Measurements from ENCODE around the gene DNTTIP2.
A peak's percentile ranks its signal among the peaks of the same experiment; 100 is the strongest.
"Not testable (repeated sequence)": the region's sequence is repeated elsewhere in the genome, so short reads cannot be mapped to it uniquely, and the experiment has no call there.

DNTTIP2 gene

DNA sequence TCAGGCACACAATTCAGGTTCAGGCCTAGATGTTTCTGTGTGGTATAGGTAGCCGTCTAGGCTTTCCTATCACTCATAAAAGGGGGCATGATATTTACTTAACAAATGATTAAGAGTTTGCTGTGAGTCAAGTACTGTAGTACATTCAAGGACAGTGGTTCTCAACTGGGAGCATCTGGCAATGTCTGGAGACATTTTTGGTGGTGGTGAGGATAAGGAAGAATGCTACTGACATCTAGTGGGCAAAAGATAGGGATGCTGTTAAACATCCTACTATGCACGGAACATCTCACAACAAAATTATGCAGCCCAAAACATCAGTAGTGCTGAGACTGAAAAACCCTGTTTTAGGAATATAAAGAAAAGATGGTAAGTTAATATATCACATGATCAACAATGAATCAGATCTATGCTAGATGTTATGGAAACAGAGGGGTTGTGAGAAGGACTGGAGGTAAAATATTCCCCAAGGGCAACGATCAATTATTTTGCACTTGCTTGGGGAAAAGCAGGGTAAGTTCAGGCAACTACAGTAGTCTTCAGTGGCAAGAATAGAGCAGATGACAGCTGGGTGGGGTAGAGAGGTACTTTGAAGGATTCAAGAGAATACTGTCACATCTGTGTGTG, 4.9 kb downstream of the DNTTIP2 start:
- peak; percentile 14 for DNase-seq

DNA sequence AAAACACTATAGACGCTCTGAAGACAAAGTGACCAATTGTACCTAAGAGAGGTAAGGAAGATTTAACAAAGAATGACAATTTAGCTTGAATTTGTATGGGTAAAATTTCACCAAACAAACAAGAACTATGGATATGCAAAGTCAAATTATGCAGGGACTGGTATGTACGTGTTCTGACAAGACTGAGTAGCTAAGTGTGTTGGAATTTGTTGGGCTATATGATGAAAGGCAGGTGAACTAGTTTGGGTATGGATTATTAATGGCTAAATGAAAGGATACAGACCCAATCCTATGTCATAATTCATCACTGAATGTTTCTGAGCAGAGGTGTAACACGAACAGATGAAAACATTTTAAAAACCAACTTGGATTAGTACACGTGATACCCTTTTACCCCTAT, 7.6 kb downstream of the DNTTIP2 start:
- no peak for DNase-seq

DNA sequence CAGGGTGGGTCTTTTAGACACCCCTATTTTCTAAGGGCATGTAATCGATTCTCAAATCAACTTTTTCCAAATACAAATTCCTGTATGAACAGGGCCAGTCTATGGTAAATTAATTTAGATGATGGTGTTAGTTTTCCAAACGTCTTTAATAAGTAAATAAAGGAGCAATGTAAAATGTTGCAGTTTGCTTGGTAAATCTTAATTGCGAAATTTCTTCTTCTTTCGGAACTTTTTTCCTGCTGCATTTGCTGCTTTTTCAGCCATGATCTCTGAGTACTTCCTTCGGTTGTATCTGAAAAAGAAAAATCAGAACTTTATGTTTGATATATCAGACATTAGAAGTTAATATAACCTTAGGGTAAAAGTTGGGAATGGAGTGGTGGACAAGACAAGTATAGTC, 9.4 kb downstream of the DNTTIP2 start:
- DNase-seq = no peak

DNA sequence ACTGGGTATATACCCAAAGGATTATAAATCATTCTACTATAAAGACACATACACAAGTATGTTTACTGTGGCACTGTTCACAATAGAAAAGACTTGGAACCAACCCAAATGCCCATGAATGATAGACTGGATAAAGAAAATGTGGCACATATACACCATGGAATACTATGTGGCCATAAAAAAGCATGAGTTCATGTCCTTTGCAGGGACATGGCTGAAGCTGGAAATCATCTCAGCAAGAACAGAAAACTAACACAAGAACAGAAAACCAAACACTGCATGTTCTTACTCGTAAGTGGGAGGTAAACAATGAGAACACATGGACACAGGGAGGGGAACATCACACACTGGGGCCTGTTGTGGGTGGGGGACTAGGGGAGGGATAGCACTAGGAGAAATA, 10.5 kb downstream of the DNTTIP2 start:
- not testable (repeated sequence) for DNase-seq

DNA sequence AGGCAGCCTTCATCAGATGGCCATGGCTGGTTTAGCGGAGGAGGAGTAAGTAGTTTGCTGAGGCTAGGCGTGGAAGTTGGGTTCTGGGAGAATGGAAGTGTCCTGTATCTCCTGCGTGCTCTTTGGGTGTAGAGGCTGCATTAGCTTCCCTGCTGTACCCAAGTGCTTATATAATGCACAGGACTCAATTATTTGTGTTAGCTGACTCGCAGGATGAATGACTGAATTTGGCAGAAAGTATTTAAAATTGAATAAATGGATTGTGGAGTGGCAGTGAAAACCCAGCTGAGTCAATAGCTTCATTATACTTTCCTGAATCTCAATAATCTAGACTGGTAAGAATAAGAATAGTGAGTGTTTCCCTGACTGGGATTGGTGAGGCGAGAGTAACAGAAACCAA, 13.8 kb downstream of the DNTTIP2 start:
- no peak for DNase-seq

DNA sequence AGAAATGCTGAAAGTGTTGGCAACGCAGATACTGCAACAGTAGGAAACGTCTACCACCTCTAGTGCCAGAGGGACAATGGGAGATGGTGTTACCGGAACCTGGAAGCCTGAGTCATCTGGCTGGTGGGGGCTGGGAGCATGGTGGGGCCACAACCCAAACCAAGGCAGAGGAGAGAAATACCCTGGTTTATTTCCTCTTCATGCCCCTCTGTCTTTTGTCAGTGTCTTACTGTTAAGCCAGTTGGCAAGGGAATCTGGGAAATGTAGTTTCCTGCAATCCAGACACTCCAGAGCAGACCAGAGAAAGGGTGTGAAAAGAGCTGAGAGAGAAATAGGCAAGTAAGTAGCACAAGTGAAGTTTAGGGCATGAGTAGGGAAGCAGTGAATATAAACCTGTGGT, 14.8 kb downstream of the DNTTIP2 start:
- DNase-seq = no peak

DNA sequence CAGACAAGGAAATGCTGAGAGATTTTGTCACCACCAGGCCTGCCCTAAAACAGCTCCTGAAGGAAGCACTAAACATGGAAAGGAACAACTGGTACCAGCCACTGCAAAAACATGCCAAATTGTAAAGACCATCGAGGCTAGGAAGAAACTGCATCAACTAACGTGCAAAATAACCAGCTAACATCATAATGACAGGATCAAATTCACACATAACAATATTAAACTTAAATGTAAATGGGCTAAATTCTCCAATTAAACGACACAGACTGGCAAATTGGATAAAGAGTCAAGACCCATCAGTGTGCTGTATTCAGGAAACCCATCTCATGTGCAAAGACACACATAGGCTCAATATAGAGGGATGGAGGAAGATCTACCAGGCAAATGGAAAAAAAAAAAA, 21.4 kb downstream of the DNTTIP2 start:
- DNase-seq = not testable (repeated sequence)

DNA sequence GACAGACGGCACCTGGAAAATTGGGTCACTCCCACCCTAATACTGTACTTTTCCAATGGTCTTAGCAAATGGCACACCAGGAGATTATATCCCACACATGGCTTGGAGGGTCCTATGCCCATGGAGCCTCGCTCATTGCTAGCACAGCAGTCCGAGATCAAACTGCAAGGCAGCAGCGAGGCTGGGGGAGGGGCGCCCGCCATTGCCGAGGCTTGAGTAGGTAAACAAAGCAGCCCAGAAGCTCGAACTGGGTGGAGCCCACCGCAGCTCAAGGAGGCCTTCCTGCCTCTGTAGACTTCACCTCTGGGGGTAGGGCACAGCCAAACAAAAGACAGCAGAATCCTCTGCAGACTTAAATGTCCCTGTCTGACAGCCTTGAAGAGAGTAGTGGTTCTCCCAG, 23.0 kb downstream of the DNTTIP2 start:
- DNase-seq = not testable (repeated sequence)

DNA sequence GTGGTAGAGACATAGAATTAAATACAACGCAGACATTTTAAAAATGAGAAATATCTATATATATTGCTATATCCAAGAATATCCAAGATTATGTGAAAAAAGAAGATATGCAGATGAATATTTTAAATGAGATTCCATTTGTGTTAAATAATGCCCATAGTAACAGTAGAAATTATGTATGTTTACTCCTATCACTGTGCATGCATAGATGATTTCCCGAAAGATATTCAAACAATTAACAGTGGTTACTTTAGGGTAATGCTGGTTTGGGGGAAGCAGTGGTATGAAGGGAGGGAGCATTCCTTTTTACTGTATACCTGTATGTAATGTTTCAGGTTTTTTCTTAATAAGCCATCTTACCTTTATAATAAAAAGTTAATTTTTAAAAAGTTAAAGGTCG, 25.1 kb downstream of the DNTTIP2 start:
- no peak for DNase-seq

DNA sequence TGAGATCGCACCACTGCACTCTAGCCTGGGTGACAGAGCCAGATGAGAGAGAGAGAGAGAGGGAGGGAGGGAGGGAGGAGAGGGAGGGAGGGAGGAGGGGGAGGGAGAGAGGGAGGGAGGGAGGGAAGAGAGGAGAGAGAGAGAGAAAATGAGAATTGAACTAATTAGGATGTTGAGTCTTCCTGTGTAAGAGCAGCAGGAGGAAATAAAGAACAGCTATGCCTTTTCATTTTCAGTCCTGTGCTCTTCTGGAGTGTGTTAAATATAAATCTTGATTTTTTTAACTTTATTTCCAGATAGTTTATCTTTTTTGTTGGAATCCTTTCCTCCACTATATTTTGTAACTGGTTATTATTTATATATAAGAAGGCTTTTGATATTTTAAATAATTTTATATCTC, 27.1 kb downstream of the DNTTIP2 start:
- DNase-seq = no peak

DNA sequence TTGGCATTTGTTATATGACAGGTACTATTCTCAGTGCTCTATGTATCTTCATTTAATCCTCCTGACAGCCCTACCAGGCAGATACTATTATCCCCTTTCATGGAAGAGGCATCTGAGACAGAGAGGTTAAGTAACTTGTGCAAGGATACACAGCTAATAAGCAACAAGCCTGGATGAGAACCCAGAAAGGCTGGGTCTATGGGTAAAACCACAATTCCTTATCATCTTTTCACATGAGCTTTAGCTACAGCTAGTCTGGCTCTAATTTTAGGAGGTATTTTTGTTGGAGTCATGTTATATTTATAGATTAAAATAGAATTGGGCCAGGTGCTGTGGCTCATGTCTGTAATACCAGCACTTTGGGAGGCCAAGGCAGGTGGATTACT, 27.7 kb downstream of the DNTTIP2 start:
- DNase-seq = no peak

DNA sequence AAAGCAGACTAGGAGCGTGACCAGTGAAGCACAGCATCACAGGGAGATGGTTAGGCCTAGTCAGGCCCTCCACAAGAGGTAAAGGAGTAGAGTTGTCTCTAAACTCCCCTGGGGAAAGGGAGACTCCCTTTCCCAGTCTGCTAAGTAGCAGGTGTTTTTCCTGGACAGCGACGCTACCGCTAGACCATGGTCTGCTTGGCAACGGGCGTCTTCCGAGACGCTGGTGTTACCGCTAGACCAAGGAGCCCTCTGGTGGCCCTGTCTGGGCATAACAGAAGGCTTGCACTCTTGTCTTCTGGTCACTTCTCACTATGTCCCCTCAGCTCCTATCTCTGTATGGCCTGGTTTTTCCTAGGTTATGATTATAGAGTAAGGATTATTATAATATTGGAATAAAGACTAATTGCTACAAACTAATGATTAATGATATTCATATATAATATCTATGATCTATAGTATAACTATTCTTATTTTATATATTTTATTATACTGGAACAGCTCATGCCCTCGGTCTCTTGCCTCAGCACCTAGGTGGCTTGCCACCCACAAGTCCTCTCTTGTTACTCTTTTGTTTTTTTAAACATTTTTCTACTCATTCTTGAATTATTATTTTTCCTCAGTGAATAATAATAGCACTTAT, 28.2 kb downstream of the DNTTIP2 start:
- DNase-seq = peak; percentile 26

DNA sequence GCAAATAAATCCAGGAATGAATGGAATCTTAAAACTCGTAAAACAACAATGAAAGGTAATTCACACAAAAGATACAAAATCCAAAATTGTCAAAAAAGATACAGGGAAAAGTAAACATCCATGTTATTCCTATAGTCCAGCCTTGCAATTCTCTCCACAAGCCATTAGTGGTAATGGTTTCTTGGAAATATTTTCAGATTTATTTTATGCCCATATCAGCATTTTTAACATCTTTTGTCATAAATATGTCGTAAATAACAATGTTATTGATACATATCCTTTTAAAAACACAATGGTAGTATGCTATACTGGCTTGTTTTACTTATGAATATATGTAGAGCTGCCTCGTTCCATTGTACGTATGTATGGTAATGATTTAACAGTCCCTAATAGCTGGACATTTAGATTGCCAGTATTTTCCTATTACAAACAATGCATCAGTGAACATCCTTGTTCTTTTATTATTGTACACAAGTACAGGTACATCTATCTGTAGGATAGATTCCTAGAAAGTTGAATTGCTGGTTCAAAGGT, 30.6 kb downstream of the DNTTIP2 start:
- DNase-seq = no peak

DNA sequence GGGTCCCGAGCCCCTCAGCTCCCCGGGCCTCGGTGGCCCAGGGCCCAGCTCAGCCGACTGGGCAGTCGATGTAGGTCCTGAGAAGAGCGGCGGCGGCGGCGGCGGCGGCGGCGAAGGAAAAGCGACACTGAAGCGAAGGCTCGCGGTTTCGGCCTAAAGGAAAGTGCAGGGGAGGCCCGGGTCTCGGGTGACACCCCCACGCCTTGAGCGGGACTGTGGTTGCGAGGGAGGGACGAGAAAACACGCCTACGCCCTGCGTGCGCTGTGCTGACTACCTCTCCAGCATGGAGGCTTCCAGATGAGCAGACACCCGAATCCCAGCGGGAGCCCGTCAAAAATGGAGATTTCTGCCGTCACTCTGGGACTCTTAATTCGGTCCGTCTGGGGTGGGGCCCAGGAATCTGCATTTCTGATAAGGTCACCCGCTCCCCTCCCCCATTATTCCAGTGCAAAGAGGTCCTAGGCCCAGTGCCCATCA, 31.2 kb downstream of the DNTTIP2 start:
- DNase-seq = peak; percentile 72

DNA sequence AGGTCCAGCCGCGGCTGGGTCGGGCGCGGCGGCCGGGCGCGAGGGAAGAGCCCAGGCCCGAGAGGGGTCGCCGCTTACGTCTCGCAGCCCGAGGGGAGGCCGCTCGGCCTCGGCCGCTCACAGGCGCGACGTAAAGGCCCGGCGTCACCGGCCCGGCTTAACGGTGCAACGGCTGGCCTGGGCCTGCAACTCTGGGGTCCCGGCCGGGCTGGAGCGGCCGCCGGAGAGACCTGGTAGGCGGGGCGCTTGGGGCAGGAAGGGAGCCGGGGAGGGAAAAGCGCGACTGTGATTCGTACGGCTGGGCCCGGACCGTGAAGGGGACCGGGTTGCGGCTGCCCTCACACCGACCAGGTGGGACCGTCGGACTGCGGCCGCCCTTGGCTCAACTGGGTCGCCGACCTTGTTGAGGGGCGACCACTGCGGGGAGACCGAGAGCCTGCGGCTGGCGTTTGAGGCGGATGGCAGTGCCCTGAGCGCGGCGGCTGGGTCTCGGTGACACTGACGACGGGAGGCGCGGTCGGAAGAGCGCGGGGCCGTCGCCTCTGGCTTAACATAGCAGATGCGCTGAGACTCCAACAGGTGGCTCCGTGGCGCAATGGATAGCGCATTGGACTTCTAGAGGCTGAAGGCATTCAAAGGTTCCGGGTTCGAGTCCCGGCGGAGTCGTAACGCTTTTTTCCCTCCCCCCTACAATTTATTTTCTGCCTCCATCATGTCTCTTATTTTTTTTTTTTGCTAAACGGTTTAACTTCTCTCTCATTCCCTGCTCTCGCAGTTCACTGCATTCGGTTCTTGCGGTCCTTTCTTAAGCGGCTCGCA, 31.8 kb downstream of the DNTTIP2 start:
- DNase-seq = peak; percentile 93

DNA sequence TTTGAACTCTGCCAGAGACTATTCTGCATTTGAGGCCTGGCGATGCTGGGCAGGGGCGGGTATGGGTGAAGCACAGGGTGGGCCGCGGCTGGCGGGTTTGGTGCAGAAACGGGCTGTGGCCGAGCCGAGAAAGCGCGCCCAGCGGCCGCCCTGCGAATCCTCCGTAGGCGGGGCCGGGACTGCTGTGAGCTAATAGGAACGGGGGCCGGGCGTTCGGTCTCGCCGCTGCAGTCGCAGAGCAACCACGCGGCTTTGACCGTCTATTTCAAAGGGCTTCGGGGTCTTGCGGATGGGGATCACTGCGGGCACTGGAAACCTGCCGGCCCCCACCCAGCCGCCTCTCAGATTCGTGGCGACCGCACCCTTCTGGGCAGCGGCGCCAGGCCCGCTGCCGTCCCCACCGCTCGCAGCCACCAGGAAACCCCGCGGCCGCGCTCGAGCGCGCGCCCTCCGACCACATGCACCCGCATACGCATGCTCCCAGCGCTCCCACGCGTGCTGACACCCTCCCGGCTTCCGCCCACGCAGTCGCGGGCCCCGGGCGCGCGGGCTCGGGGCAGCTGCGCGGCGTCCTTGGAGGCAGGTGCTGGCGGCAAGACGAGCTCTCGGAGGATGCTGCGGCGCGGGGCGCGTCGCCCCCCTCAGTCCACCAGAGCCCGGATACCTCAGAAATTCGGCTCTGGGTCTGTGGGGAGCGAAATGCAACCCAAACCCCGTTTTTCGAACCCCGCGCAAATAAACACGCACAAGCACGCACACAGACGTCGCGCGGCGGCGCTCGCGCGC, 32.6 kb downstream of the DNTTIP2 start:
- DNase-seq = peak; percentile 86

DNA sequence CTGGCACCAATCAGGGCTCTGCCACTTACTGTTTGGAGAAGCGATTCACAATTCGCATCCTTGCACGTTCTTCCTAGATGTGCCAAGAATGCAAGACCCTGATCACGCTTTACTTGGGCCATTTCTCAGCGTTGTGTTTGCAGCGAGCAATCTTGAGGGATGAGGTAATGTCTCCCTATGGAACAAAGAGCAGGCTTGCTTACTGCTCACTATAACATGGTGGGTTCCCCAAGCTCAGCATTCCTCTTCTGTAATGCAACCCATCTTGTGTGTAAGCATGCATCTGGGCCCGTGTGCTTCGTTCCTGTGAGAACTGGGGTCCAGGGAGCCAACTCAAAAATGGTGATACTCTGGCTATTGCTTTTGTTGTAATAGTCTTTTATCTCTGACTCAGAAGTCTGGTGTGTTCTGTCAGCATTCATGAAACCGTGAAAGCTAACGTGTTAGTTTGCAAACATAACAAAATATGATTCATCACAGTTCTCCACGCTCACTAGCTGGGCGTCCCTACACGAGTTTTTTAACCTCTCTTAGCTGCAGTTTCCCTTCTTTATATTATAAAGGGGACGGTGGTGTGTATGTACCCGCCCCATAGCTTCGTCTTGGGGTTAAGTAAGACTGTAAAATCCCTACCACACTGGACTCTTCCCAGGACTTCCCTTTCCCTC, 33.3 kb downstream of the DNTTIP2 start:
- peak; percentile 95 for DNase-seq

DNA sequence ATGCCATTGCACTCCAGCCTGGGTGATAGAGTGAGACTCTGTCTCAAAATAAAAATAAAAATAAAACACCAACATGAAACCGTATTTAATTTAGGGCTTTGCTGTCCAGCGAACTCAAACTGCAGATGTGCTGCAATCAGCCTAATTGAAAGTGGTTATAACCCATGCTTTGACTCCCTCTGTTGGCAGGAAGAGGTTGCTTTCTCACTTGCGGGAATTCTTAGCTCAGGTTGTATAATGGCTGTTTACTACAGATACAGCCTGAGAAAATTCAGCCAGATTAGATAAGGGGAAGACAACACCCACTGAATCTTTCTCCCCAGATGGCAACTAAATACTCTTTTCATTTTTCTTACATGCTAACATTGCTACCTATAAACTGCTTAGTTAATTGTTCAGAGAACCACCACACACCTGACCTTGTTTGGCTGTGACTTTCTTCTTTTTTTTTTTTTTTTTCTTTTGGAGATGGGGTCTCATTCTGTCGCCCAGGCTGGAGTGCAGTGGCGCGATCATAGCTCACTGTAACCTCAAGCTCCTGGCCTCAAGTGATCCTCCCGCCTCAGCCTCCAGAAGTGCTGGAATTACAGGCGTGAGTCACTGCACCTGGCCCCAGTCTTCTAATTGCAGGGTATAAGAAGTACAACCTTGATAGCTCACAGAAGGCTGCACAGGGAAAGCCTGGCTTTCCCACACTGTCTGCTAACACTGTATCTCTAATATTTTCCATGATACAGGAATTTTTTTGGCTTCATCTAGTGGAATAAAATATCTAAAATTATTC, 34.6 kb downstream of the DNTTIP2 start:
- DNase-seq = peak; percentile 79

DNA sequence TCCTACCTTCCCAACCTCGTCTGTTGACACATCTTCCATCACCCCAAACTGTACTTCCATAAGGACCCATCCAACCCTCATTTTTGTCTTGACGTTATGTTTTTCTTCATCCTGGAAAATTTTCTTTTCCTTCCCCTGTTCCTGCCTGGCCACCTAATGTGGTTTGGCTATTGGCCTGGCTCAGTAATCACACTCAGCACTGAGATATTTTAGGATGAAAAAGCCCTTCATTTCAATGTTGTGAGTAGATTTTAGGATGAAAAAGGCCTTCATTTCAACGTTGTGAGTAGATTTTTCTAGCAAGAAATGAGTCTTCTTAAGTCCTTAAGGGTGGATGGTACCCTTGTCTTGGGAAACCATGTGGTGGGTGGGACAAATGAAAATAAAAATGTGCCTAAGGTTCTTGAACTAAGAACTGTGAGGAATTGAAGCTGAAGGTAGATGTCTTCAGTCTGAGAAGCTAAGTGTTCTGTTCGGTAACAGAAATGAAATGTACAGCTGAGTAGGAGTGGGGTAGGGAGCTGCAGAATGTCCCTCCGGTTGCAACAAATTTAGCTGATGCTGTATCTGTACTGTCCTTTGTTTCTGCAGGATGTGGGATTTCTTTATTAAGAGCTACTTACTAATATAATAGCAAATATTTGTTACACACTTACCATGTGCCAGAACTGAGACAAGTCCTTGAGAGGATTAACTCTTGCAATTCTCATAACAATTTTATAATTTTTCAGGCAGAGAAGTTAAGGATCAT, 36.1 kb downstream of the DNTTIP2 start:
- no peak for DNase-seq

DNA sequence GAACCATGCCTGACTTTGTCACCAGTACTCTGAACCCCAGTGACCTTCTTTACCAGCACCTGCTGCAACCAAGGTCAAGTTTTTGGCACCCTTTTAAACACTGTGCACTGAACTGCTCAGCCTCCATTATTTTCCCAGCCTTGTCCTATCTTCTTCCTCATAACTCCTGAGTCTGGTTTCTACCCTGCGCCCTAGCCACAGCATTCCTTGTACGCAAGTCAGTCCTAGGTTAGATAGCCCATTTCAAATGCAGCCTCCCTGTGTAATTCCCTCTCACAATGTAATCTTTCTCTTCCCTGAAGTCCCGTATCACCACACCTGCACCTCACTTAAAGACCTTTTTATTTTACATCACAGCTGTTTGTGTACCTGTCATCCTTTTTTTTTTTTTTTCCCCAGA, 37.2 kb downstream of the DNTTIP2 start:
- DNase-seq = no peak

All from suppressor macrophage treated with lipopolysaccharide for 4 hours (primary cell).